ENCODE results near the gene PPTC7.
A peak's percentile ranks its signal among the peaks of the same experiment; 100 is the strongest.

The PPTC7 gene

DNA sequence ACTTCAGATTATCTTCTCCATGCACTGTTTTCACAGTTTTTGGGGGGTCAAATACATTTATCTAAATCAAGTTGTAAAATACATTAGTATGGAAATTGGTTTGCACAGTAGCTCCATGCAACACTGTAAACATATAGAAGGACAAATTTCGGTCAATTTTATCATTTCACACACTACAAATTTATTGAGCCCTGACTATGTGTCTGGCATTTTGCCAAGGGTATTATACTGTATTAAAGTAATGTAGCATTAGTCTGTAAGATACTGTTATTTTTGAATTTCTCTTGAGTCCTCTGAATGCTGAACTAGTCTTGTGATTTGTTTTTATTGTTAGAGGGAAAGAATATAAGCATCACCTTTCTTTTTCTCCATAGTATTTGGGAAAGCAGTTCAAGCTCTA lies 79.7 kb downstream of the PPTC7 start:
- H3K4me1 ChIP-seq = peaks cover 0 to 28% (median 22%) of the 10 kb centered on the region in 4 donors
- H3K9me3 ChIP-seq = no peaks in the 10 kb centered on the region
- H3K27ac ChIP-seq = no peak overlapping the region
- DNase-seq = no peak
- no peaks in the 10 kb centered on the region for H3K36me3 ChIP-seq
- no peak overlapping the region for H3K4me3 ChIP-seq
- intact Hi-C loops (cut with DNase I; ENCODE audit: low total_unique reads) = loop anchor here (5.0 kb wide), 1 partner anchor 36 kb away; the partner anchor contains the start of genes FAM216A and GPN3
- TF ChIP-seq, protein P1, sequence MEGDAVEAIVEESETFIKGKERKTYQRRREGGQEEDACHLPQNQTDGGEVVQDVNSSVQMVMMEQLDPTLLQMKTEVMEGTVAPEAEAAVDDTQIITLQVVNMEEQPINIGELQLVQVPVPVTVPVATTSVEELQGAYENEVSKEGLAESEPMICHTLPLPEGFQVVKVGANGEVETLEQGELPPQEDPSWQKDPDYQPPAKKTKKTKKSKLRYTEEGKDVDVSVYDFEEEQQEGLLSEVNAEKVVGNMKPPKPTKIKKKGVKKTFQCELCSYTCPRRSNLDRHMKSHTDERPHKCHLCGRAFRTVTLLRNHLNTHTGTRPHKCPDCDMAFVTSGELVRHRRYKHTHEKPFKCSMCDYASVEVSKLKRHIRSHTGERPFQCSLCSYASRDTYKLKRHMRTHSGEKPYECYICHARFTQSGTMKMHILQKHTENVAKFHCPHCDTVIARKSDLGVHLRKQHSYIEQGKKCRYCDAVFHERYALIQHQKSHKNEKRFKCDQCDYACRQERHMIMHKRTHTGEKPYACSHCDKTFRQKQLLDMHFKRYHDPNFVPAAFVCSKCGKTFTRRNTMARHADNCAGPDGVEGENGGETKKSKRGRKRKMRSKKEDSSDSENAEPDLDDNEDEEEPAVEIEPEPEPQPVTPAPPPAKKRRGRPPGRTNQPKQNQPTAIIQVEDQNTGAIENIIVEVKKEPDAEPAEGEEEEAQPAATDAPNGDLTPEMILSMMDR (IDR thresholded peaks at IDR 0.05) = no peak
- H3K27me3 ChIP-seq = no peaks in the 10 kb centered on the region

DNA sequence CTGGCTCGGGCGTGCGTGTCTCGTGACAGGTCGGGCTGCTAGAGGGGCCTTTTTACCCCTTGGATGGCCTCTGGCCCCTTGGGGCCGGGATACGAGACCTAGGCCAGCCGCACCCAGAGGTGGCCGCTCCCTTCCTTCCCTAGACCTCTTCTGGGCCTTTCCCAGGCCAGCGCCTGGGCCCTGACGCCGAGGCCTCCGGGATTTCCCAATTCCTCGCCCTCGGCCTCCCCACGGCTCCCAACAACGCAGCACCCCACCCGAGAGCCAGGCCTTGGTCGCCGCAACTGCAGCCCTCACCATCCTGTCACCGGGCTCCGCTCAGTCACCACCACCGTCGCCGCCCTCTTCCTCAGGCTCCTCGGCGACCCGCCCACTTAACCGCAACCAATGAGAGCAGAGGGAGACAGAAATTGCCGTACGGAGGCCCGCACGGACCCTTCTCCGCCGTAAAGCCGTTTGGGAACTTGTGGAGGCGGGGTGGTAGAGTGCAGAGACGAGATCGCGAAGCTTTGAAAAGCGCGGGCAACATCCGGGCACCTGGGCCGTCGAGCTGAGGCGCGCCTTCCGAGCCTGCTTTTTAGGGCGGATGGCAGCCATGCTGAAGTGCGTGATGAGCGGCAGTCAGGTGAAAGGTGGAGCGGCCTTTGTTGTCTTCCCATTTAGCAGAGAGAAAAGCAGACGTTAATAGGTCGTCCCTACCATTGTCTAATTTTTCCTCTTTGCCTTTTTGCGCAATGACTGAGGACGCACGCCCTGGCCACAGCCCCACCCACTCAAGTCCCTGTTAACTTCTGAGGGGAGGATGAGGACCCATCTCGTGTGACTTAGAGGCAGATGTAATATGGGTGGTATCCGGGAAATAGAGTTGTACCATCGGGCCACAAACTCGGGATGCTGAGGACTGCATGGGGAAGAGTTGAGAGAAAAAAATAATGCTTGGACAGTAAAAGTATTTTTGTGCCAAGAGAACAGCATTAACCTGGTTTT lies 81.1 kb downstream of the PPTC7 start, which contains the start of the genes RAD9B and VPS29:
RAD9B (plus strand) TSS at position 580 of the 987 bp plus-strand sequence; CDS start at position 587, 7 bp downstream.
VPS29 (minus strand) TSS at position 360 of the 987 bp plus-strand sequence; CDS start at position 300, 60 bp downstream.
- no peaks in the 10 kb centered on the region for H3K27me3 ChIP-seq
- H3K27ac ChIP-seq = peak within 1 kb of the TSS; percentile 93 to 95
- no peaks in the 10 kb centered on the region for H3K9me3 ChIP-seq
- intact Hi-C loops (cut with DNase I; ENCODE audit: low total_unique reads) = loop anchor here (5.0 kb wide), 1 partner anchor 35 kb away; the partner anchor contains the start of genes FAM216A and GPN3
- peaks cover 0 to 38% (median 22%) of the 10 kb centered on the region in 4 donors for H3K4me1 ChIP-seq
- peak; percentile 98 to 99 for DNase-seq
- peak within 1 kb of the TSS; percentile 86 to 97 for H3K4me3 ChIP-seq
- no peaks in the 10 kb centered on the region for H3K36me3 ChIP-seq
- TF ChIP-seq, protein P1 (IDR thresholded peaks at IDR 0.05) = no peak

DNA sequence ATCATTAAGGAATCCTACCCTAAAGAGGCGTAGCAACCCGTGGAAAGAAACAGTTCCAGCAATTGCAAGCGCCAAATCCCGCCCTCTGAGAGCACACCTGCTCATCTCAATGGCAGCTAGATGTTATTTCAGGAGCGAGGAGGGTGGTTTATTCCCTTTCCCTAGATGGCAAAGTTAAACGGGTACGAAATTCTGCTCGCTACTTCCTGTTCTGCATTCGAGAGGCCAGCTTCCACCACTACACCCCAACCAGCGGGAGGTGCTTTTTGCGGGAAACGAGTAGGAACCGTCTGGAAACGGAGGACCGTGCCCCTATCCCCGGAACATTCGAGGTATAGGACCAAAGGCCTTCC lies 81.7 kb downstream of the PPTC7 start:
- H3K9me3 ChIP-seq = no peaks in the 10 kb centered on the region
- peaks cover 0 to 38% (median 22%) of the 10 kb centered on the region in 4 donors for H3K4me1 ChIP-seq
- no peaks in the 10 kb centered on the region for H3K36me3 ChIP-seq
- H3K27ac ChIP-seq = peak overlapping the region; percentile 93 to 95
- no peaks in the 10 kb centered on the region for H3K27me3 ChIP-seq
- DNase-seq = peak; percentile 42 to 72
- intact Hi-C loops (cut with DNase I; ENCODE audit: low total_unique reads) = loop anchor here (5.0 kb wide), 1 partner anchor 34 kb away; the partner anchor contains the start of genes FAM216A and GPN3
- TF ChIP-seq, protein P1 (IDR thresholded peaks at IDR 0.05) = no peak
- peak overlapping the region; percentile 86 to 97 for H3K4me3 ChIP-seq

DNA sequence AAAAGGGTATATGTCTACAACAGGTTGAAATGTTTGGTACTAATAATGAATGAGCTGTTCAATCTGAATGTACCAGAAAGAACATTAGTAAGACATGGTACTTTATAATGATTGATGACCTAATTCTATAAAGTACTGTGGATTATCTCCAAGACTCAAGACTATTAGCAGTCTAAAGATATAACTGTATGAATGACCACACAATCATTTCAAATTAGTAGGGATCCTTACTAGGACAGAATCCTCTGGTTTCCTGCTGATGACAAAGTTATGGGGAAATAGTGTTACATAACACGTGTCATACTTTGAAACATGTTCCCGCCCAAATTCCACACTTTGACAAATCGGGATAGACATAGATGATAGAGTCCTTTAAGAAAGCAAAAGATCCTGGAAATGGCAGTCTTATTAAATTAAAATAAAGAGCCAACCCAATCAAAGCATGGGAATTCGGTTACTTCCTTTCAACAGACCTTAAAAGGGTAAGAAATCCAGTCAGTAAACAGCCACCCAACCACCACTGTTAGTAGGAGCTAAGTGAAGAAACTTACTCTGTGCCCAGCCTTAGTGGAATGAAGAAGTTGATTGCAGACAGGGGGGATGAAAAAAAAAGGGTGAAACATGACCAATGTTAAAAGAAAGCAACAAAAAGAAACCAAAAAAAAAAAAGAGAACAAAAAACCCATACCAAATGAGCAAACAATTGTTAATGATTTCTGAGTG lies 84.0 kb downstream of the PPTC7 start:
- Histone ChIP-seq H3K4me3 (no peak overlapping the region), H3K27ac (peak overlapping the region; percentile 24 to 95), H3K36me3 (peaks cover 13 to 22% (median 18%) of the 10 kb centered on the region in 3 donors), H3K9me3 (no peaks in the 10 kb centered on the region), H3K4me1 (peaks cover 0 to 38% (median 22%) of the 10 kb centered on the region in 4 donors), H3K27me3 (no peaks in the 10 kb centered on the region)
- DNase-seq = no peak
- TF ChIP-seq, protein P1 (IDR thresholded peaks at IDR 0.05) = no peak
- intact Hi-C loops (cut with DNase I; ENCODE audit: low total_unique reads) = no loop called here

All from tibial artery (tissue), 4 donors.